Hepatocyte (in vitro differentiated cells): ENCODE measurements around the gene SPRED2. TPM values are rescaled to one million over a fixed set of nuclear protein-coding genes. Genes with fewer than 3 reads are reported as not detected.

Source experiments
- DNase-seq: peaks from one replicate; pipeline ENCODE4 v3.0.0-alpha.2; 2016; ENCODE audit warnings: low spot score
- H2AFZ ChIP-seq: fragments of 200-600 bp; sonication (generic); 2 replicates; pipeline ENCODE4 v1.6.0; 2016; ENCODE audit warnings: antibody characterized with exemption, mild to moderate bottlenecking
- H3K27ac ChIP-seq: fragments of 200-600 bp; sonication (generic); 2 replicates; pipeline ENCODE4 v1.5.1; 2016; ENCODE audit warnings: mild to moderate bottlenecking
- H3K27me3 ChIP-seq: fragments of 200-600 bp; sonication (generic); 2 replicates; pipeline ENCODE4 v1.6.1; 2016
- H3K36me3 ChIP-seq: fragments of 200-600 bp; sonication (generic); replicated peaks from 2 replicates; pipeline ENCODE4 v1.5.1; 2016; ENCODE audit warnings: low read depth; ENCODE audit not compliant: insufficient read depth
- H3K4me1 ChIP-seq: fragments of 200-600 bp; sonication (generic); 2 replicates; pipeline ENCODE4 v1.5.1; 2016; ENCODE audit warnings: mild to moderate bottlenecking, moderate library complexity; ENCODE audit not compliant: insufficient read depth
- H3K4me2 ChIP-seq: fragments of 200-600 bp; sonication (generic); 2 replicates; pipeline ENCODE4 v1.6.0; 2016
- H3K4me3 ChIP-seq: fragments of 200-600 bp; sonication (generic); 2 replicates; pipeline ENCODE4 v1.5.1; 2016; ENCODE audit warnings: mild to moderate bottlenecking
- H3K79me2 ChIP-seq: fragments of 200-600 bp; sonication (generic); 2 replicates; pipeline ENCODE4 v1.6.0; 2017; ENCODE audit warnings: mild to moderate bottlenecking
- H3K9me2 ChIP-seq: fragments of 200-600 bp; sonication (generic); replicated peaks from 2 replicates; pipeline ENCODE4 v1.6.0; 2017; ENCODE audit warnings: mild to moderate bottlenecking; ENCODE audit not compliant: insufficient read depth
- H3K9me3 ChIP-seq: fragments of 200-600 bp; sonication (generic); 2 replicates; pipeline ENCODE4 v1.5.1; 2016; ENCODE audit warnings: low read depth, mild to moderate bottlenecking
- H4K20me1 ChIP-seq: fragments of 200-600 bp; sonication (generic); 2 replicates; pipeline ENCODE4 v1.6.0; 2016; ENCODE audit warnings: mild to moderate bottlenecking; ENCODE audit not compliant: insufficient read depth, poor library complexity, severe bottlenecking
- EZH2 ChIP-seq: fragments of 200-600 bp; sonication (generic); IDR thresholded peaks from 2 replicates; pipeline ENCODE4 v1.6.1; 2016; ENCODE audit warnings: antibody characterized with exemption, mild to moderate bottlenecking, borderline replicate concordance
- EZH2phosphoT487 ChIP-seq: fragments of 200-600 bp; sonication (generic); IDR thresholded peaks from one replicate; pipeline ENCODE4 v1.6.1; 2018; ENCODE audit warnings: antibody characterized with exemption, mild to moderate bottlenecking, low read depth, moderate library complexity; ENCODE audit not compliant: unreplicated experiment, severe bottlenecking
- WGBS: methylation state at CpG from one replicate; pipeline ENCODE4 v1.1.6; 2016; ENCODE audit warnings: low lambda C conversion rate; ENCODE audit errors: missing lambda C conversion rate; 5-methylcytosine and 5-hydroxymethylcytosine counted together
- polyA plus RNA-seq: library from polyadenylated mRNA; unstranded; fragments of >200 nt; fragmentation: Nextera tagmentation; extraction: Ambion mirVana; gene quantifications from 2 replicates; pipeline ENCODE4 v1.2.1, GENCODE V29; 2016
- total RNA-seq: library from RNA; depleted of rRNA; stranded (reverse); fragments of >200 nt; gene quantifications from 2 replicates; pipeline ENCODE4 v1.2.3, GENCODE V29; 2014
- TF ChIP-seq, protein P1 (sequence below): fragments of 200-600 bp; sonication (generic); IDR thresholded peaks from 2 replicates; pipeline ENCODE4 v1.5.1; 2016; ENCODE audit warnings: antibody characterized with exemption, mild to moderate bottlenecking; ENCODE audit not compliant: poor library complexity

SPRED2 gene
- total and polyA plus RNA-seq, 2 experiments from 2014 or later, result 12.7 to 14.1 TPM

DNA sequence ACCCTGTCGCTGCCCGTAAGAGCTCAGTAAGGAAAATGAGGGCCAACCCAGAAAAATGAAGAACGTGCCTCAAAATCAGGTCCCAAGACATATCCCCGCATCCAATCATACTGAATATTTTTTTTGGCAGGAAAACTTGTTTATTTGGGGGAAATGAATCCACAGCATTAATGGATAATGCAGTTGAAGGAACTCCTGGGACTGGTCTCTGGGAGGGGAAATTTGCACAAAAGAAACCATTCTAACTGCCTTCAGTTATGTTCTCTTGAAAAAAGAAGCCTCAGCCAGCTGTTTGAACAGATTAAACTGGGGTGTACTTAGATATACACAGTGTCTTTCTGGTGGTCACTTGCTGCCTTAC lies 61.3 kb downstream of the SPRED2 start:
- no peaks in the 10 kb centered on the region for H4K20me1 ChIP-seq
- no peak overlapping the region for H3K4me2 ChIP-seq
- H3K9me2 ChIP-seq, result no peaks in the 10 kb centered on the region
- H3K4me3 ChIP-seq, result no peak overlapping the region
- no peak overlapping the region for H2AFZ ChIP-seq
- no peaks in the 10 kb centered on the region for H3K9me3 ChIP-seq
- H3K79me2 ChIP-seq, result peaks cover 81% of the 10 kb centered on the region
- H3K4me1 ChIP-seq, result peaks cover 47% of the 10 kb centered on the region
- 69% methylated on average over 4 of the region's 4 CpGs for WGBS
- TF ChIP-seq, protein P1, sequence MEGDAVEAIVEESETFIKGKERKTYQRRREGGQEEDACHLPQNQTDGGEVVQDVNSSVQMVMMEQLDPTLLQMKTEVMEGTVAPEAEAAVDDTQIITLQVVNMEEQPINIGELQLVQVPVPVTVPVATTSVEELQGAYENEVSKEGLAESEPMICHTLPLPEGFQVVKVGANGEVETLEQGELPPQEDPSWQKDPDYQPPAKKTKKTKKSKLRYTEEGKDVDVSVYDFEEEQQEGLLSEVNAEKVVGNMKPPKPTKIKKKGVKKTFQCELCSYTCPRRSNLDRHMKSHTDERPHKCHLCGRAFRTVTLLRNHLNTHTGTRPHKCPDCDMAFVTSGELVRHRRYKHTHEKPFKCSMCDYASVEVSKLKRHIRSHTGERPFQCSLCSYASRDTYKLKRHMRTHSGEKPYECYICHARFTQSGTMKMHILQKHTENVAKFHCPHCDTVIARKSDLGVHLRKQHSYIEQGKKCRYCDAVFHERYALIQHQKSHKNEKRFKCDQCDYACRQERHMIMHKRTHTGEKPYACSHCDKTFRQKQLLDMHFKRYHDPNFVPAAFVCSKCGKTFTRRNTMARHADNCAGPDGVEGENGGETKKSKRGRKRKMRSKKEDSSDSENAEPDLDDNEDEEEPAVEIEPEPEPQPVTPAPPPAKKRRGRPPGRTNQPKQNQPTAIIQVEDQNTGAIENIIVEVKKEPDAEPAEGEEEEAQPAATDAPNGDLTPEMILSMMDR, result no peak
- no peak for TF ChIP-seq EZH2
- no peak for TF ChIP-seq EZH2phosphoT487
- H3K36me3 ChIP-seq, result no peaks in the 10 kb centered on the region
- H3K27me3 ChIP-seq, result no peaks in the 10 kb centered on the region
- H3K27ac ChIP-seq, result no peak overlapping the region
- no peak for DNase-seq

DNA sequence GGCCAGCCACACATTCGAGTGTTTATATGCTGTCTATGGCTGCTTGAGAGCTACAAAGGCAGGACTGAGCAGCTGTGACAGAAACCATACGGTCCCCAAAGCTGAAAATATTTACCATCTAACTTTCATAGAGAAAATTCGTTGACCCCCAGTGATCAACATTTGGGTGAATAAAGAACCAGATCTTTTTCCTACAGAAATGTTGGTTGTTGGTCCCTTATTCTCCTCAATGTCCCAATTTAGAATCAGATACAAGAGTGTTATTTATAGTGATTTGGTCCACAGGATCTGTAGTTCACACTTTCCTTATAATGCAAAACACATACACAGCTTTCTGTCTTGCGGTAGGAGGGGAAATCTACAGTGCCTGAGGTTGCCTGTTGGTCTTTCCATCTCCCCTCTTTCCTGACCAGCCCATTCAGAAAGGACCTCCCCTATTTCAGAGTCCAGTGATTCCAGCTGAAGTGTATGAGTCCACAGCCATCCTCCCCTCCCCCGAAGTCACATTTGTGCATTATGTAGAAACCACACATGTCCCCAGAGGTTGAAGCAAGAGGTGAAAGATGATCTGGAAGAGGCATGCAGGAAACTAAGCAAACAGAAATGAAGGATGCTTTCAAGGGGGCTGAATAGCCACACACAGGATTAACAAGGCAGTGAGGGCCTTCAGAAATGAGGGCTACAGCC lies 61.9 kb downstream of the SPRED2 start:
- WGBS, result 79% methylated on average over 5 of the region's 5 CpGs
- H3K4me1 ChIP-seq, result peaks cover 51% of the 10 kb centered on the region
- no peaks in the 10 kb centered on the region for H3K9me3 ChIP-seq
- no peaks in the 10 kb centered on the region for H3K9me2 ChIP-seq
- H3K79me2 ChIP-seq, result peaks cover 81% of the 10 kb centered on the region
- no peaks in the 10 kb centered on the region for H4K20me1 ChIP-seq
- no peak overlapping the region for H2AFZ ChIP-seq
- H3K27ac ChIP-seq, result no peak overlapping the region
- H3K27me3 ChIP-seq, result no peaks in the 10 kb centered on the region
- H3K36me3 ChIP-seq, result no peaks in the 10 kb centered on the region
- no peak for TF ChIP-seq EZH2
- H3K4me3 ChIP-seq, result no peak overlapping the region
- H3K4me2 ChIP-seq, result no peak overlapping the region
- no peak for DNase-seq

DNA sequence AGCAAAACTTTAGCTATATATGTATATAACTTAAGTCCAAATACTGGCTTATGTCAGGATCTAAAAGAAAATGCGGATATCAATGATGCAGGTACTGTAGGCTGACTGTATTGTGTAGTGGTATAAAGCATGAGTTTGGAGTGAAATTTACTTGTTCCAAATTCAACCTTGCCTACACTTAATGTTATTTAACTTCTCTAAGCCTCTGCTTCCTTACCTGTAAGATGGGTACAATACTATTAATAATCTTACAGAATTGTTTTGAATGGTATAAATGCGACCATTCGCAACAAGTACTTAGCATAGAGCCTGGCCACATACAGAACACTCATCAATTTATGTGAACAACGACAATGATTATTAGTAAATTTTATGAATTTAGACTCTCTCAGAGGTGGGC lies 62.4 kb downstream of the SPRED2 start:
- no peak overlapping the region for H3K27ac ChIP-seq
- H4K20me1 ChIP-seq, result no peaks in the 10 kb centered on the region
- H3K4me1 ChIP-seq, result peaks cover 54% of the 10 kb centered on the region
- H3K9me3 ChIP-seq, result no peaks in the 10 kb centered on the region
- H3K4me3 ChIP-seq, result no peak overlapping the region
- no peaks in the 10 kb centered on the region for H3K36me3 ChIP-seq
- DNase-seq, result no peak
- peaks cover 81% of the 10 kb centered on the region for H3K79me2 ChIP-seq
- H2AFZ ChIP-seq, result no peak overlapping the region
- WGBS, result 73% methylated on average over 4 of the region's 4 CpGs
- no peak overlapping the region for H3K4me2 ChIP-seq
- no peaks in the 10 kb centered on the region for H3K9me2 ChIP-seq
- no peaks in the 10 kb centered on the region for H3K27me3 ChIP-seq
- TF ChIP-seq EZH2 (no peak), EZH2phosphoT487 (no peak)
- TF ChIP-seq, protein P1, result no peak

DNA sequence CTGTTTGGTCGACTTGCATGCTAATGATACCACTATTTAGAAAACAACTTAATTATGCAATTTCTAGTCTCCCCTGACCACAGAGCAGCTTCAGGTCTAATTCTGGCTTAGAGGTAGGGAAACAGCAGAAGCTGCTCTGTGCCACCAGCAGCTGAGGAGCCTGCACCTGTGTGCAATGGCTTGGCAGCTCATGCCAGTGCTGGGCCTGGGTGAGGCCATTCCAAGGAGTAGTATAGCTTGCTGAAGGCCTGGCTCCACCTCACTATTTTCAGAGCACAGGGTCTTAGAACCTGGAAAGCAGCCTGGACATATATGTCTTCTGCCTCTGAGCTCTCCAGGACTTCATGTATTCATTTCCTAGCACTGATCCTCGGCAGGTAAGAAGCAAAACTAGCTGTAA lies 62.8 kb downstream of the SPRED2 start:
- WGBS, result 87% methylated on average over 2 of the region's 2 CpGs
- no peaks in the 10 kb centered on the region for H3K36me3 ChIP-seq
- no peaks in the 10 kb centered on the region for H3K9me2 ChIP-seq
- TF ChIP-seq, protein P1, result no peak
- TF ChIP-seq EZH2 (no peak), EZH2phosphoT487 (no peak)
- no peak overlapping the region for H3K27ac ChIP-seq
- H4K20me1 ChIP-seq, result no peaks in the 10 kb centered on the region
- no peak for DNase-seq
- no peak overlapping the region for H2AFZ ChIP-seq
- H3K4me3 ChIP-seq, result no peak overlapping the region
- H3K27me3 ChIP-seq, result no peaks in the 10 kb centered on the region
- peaks cover 81% of the 10 kb centered on the region for H3K79me2 ChIP-seq
- H3K9me3 ChIP-seq, result no peaks in the 10 kb centered on the region
- no peak overlapping the region for H3K4me2 ChIP-seq
- peaks cover 54% of the 10 kb centered on the region for H3K4me1 ChIP-seq
